HL-60 (cell line): ENCODE measurements around the gene UBE2V1.

Experiments used
- GABPA ChIP-seq: IDR thresholded peaks from 2 replicates; pipeline ENCODE4 v1.6.1; 2012; ENCODE audit warnings: low read depth
- POLR2AphosphoS5 ChIP-seq: IDR thresholded peaks from 2 replicates; pipeline ENCODE4 v1.6.1; 2012; ENCODE audit warnings: low read depth
- SPI1 ChIP-seq: IDR thresholded peaks from 2 replicates; pipeline ENCODE4 v1.6.1; 2012; ENCODE audit warnings: low read depth, mild to moderate bottlenecking, borderline replicate concordance
- TF ChIP-seq, protein P1 (sequence below): IDR thresholded peaks from one replicate; pipeline ENCODE4 v1.5.1; 2011; ENCODE audit warnings: low read length, control low read depth, inconsistent platforms; ENCODE audit not compliant: insufficient read depth
- TF ChIP-seq, protein P2 (sequence below): IDR thresholded peaks from 2 replicates; pipeline ENCODE4 v1.6.1; 2012; ENCODE audit warnings: low read depth; ENCODE audit not compliant: insufficient replicate concordance

DNA sequence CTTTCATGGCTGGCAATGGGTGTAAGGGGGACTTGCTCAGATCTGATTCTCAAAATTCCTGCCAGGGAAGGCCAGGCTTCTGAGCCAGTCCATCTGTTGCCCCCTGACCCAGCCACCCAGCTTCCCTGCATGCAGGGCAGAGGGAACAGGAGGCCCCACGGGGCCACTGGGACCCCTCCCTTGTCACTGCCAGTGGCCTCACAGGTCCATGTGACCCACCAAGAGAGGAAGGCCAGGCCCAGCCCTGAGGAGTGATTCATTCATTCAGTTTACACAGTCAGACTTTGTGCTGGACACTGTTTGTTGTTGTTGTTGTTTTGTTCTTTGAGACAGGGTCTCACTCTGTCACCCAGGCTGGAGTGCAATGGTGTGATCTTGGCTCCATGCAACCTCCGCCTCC, 39.5 kb downstream of the UBE2V1 start:
- TF ChIP-seq, protein P1, sequence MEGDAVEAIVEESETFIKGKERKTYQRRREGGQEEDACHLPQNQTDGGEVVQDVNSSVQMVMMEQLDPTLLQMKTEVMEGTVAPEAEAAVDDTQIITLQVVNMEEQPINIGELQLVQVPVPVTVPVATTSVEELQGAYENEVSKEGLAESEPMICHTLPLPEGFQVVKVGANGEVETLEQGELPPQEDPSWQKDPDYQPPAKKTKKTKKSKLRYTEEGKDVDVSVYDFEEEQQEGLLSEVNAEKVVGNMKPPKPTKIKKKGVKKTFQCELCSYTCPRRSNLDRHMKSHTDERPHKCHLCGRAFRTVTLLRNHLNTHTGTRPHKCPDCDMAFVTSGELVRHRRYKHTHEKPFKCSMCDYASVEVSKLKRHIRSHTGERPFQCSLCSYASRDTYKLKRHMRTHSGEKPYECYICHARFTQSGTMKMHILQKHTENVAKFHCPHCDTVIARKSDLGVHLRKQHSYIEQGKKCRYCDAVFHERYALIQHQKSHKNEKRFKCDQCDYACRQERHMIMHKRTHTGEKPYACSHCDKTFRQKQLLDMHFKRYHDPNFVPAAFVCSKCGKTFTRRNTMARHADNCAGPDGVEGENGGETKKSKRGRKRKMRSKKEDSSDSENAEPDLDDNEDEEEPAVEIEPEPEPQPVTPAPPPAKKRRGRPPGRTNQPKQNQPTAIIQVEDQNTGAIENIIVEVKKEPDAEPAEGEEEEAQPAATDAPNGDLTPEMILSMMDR = no peak
- TF ChIP-seq POLR2AphosphoS5 (no peak), SPI1 (no peak), GABPA (no peak)
- TF ChIP-seq, protein P2, sequence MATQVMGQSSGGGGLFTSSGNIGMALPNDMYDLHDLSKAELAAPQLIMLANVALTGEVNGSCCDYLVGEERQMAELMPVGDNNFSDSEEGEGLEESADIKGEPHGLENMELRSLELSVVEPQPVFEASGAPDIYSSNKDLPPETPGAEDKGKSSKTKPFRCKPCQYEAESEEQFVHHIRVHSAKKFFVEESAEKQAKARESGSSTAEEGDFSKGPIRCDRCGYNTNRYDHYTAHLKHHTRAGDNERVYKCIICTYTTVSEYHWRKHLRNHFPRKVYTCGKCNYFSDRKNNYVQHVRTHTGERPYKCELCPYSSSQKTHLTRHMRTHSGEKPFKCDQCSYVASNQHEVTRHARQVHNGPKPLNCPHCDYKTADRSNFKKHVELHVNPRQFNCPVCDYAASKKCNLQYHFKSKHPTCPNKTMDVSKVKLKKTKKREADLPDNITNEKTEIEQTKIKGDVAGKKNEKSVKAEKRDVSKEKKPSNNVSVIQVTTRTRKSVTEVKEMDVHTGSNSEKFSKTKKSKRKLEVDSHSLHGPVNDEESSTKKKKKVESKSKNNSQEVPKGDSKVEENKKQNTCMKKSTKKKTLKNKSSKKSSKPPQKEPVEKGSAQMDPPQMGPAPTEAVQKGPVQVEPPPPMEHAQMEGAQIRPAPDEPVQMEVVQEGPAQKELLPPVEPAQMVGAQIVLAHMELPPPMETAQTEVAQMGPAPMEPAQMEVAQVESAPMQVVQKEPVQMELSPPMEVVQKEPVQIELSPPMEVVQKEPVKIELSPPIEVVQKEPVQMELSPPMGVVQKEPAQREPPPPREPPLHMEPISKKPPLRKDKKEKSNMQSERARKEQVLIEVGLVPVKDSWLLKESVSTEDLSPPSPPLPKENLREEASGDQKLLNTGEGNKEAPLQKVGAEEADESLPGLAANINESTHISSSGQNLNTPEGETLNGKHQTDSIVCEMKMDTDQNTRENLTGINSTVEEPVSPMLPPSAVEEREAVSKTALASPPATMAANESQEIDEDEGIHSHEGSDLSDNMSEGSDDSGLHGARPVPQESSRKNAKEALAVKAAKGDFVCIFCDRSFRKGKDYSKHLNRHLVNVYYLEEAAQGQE = no peak
